ENCODE results near the gene INTS2.

The INTS2 gene

GRCh38 chr17:61878520-61878919 lies 49.3 kb downstream of the INTS2 start:
- no peak for TF ChIP-seq CTCF (IDR thresholded peaks at IDR 0.05)
- Histone ChIP-seq H3K36me3 (peaks cover 43% of the 10 kb centered on the region), H3K27me3 (no peaks in the 10 kb centered on the region)

GRCh38 chr17:61877837-61878236 lies 49.9 kb downstream of the INTS2 start:
- Histone ChIP-seq H3K27ac (no peak overlapping the region), H3K4me1 (ENCODE audit: control insufficient read depth in 1 of 2, insufficient read depth in 1 of 2, low read depth in 1 of 2, low read length in 1 of 2) (peaks cover 0 to 12% of the 10 kb centered on the region in 2 experiments), H3K9me3 (no peaks in the 10 kb centered on the region), H3K27me3 (no peaks in the 10 kb centered on the region), H3K36me3 (peaks cover 36% of the 10 kb centered on the region), H3K4me3 (ENCODE audit: low read depth in 1 of 2, low read length in 1 of 2) (no peak overlapping the region)
- no peak for TF ChIP-seq CTCF (IDR thresholded peaks at IDR 0.05)

More at GRCh38 chr17:61878520-61878919, 49.3 kb downstream of the INTS2 start:
- no peak overlapping the region for H3K27ac ChIP-seq
- H3K9me3 ChIP-seq = no peaks in the 10 kb centered on the region
- H3K4me1 ChIP-seq (ENCODE audit: control insufficient read depth in 1 of 2, insufficient read depth in 1 of 2, low read depth in 1 of 2, low read length in 1 of 2) = peaks cover 0 to 12% of the 10 kb centered on the region in 2 experiments
- no peak overlapping the region for H3K4me3 ChIP-seq (ENCODE audit: low read depth in 1 of 2, low read length in 1 of 2)

GRCh38 chr17:61875804-61876203 lies 52.0 kb downstream of the INTS2 start:
- no peaks in the 10 kb centered on the region for H3K9me3 ChIP-seq
- H3K36me3 ChIP-seq = peaks cover 35% of the 10 kb centered on the region
- TF ChIP-seq CTCF (IDR thresholded peaks at IDR 0.05) = no peak
- H3K4me1 ChIP-seq (ENCODE audit: control insufficient read depth in 1 of 2, insufficient read depth in 1 of 2, low read depth in 1 of 2, low read length in 1 of 2) = peaks cover 0 to 12% of the 10 kb centered on the region in 2 experiments
- no peak overlapping the region for H3K4me3 ChIP-seq (ENCODE audit: low read depth in 1 of 2, low read length in 1 of 2)
- no peaks in the 10 kb centered on the region for H3K27me3 ChIP-seq
- no peak overlapping the region for H3K27ac ChIP-seq

GRCh38 chr17:61875285-61875684 lies 52.5 kb downstream of the INTS2 start:
- peaks cover 29% of the 10 kb centered on the region for H3K36me3 ChIP-seq
- no peaks in the 10 kb centered on the region for H3K9me3 ChIP-seq
- no peaks in the 10 kb centered on the region for H3K27me3 ChIP-seq
- no peak overlapping the region for H3K4me3 ChIP-seq (ENCODE audit: low read depth in 1 of 2, low read length in 1 of 2)
- no peak for TF ChIP-seq CTCF (IDR thresholded peaks at IDR 0.05)
- H3K27ac ChIP-seq = no peak overlapping the region
- peaks cover 0 to 12% of the 10 kb centered on the region in 2 experiments for H3K4me1 ChIP-seq (ENCODE audit: control insufficient read depth in 1 of 2, insufficient read depth in 1 of 2, low read depth in 1 of 2, low read length in 1 of 2)

GRCh38 chr17:61874075-61874474 lies 53.7 kb downstream of the INTS2 start:
- Histone ChIP-seq H3K27ac (no peak overlapping the region), H3K4me3 (ENCODE audit: low read depth in 1 of 2, low read length in 1 of 2) (no peak overlapping the region), H3K36me3 (peaks cover 23% of the 10 kb centered on the region), H3K27me3 (no peaks in the 10 kb centered on the region), H3K9me3 (no peaks in the 10 kb centered on the region), H3K4me1 (ENCODE audit: control insufficient read depth in 1 of 2, insufficient read depth in 1 of 2, low read depth in 1 of 2, low read length in 1 of 2) (peaks cover 0 to 12% of the 10 kb centered on the region in 2 experiments)
- no peak for TF ChIP-seq CTCF (IDR thresholded peaks at IDR 0.05)

GRCh38 chr17:61872099-61872498 lies 55.7 kb downstream of the INTS2 start:
- Histone ChIP-seq H3K27ac (no peak overlapping the region), H3K36me3 (peaks cover 29% of the 10 kb centered on the region), H3K9me3 (no peaks in the 10 kb centered on the region), H3K27me3 (no peaks in the 10 kb centered on the region), H3K4me3 (ENCODE audit: low read depth in 1 of 2, low read length in 1 of 2) (no peak overlapping the region), H3K4me1 (ENCODE audit: control insufficient read depth in 1 of 2, insufficient read depth in 1 of 2, low read depth in 1 of 2, low read length in 1 of 2) (peaks cover 0 to 6% of the 10 kb centered on the region in 2 experiments)
- TF ChIP-seq CTCF (IDR thresholded peaks at IDR 0.05) = no peak

Data from neutrophil (primary cell).